Activated CD8-positive, alpha-beta memory T cell treated with anti-CD3 and anti-CD28 coated beads for 1 hour (primary cell): ENCODE measurements around the gene SEMA6B.
"Not testable (repeated sequence)": the region's sequence is repeated elsewhere in the genome, so short reads cannot be mapped to it uniquely, and the experiment has no call there.

ENCODE experiments used
- DNase-seq, 2 donors: peaks; one replicate each; pipeline ENCODE4 v3.0.0-alpha.2; 2020; ENCODE audit warnings: low read depth in 1 of 2; ENCODE audit errors: extremely low read depth in 1 of 2

Gene SEMA6B, protein sequence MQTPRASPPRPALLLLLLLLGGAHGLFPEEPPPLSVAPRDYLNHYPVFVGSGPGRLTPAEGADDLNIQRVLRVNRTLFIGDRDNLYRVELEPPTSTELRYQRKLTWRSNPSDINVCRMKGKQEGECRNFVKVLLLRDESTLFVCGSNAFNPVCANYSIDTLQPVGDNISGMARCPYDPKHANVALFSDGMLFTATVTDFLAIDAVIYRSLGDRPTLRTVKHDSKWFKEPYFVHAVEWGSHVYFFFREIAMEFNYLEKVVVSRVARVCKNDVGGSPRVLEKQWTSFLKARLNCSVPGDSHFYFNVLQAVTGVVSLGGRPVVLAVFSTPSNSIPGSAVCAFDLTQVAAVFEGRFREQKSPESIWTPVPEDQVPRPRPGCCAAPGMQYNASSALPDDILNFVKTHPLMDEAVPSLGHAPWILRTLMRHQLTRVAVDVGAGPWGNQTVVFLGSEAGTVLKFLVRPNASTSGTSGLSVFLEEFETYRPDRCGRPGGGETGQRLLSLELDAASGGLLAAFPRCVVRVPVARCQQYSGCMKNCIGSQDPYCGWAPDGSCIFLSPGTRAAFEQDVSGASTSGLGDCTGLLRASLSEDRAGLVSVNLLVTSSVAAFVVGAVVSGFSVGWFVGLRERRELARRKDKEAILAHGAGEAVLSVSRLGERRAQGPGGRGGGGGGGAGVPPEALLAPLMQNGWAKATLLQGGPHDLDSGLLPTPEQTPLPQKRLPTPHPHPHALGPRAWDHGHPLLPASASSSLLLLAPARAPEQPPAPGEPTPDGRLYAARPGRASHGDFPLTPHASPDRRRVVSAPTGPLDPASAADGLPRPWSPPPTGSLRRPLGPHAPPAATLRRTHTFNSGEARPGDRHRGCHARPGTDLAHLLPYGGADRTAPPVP

DNA sequence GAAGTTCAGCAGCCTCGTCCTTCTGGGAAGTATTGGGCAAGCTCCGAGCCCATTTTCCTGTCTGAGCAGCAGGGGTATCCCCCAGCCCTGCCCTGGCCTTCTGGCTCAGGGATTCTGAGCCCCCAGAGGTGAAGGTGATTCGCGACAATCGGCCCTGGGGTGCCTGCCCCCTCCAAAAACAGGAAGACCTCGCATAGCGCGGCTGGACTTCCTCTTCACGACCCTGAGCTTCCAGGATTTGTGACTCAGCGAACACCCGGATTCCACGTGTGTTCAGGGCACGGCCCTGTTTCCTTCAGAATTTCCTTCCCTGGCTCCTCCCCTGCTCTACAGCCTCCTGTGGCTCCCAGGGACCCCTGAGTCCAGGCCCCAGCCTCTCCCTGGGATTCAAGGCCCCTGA lies at the start of gene SEMA6B:
Gene SEMA6B (minus strand): TSS at position 116 of the 400 bp plus-strand sequence. CDS start 1,227 bp downstream, outside the sequence.
- DNase-seq: no peak

DNA sequence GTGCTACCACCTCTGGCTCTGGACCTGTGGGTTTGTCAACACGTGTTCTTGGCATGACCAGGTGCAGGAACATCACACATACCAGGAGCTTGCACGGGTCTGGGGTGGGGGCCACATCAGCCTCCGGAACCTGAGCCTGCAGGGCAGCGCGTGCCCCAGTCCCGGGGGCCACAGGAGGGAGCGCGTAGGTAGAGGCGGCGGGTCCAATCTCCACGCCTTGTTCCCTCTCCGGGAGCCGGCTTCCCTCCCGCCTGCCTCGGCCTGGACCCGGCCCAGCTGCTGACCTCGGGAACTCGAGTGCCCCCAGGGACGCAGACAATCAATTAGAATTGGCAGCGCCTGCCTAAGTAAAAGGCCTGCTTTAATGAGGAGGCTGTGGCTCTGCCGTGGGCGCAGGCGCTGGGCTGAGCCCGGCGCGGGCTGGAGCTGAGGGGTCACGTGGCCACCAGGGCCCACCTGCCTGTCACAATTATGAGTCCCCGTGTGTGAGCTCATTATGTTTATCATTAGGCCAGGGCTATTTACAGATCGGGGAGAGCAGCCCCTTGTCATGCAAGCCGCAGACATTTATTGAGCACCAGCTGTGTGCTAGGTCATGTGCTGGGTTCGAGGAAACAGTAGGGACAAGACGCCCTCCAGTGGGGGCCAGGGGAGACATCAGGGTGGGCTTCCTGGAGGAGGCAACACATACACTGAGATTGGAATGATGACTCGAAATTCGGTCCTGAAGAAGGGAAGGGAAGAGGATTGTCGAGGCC lies 47.6 kb upstream of the SEMA6B start:
- no peak for DNase-seq

DNA sequence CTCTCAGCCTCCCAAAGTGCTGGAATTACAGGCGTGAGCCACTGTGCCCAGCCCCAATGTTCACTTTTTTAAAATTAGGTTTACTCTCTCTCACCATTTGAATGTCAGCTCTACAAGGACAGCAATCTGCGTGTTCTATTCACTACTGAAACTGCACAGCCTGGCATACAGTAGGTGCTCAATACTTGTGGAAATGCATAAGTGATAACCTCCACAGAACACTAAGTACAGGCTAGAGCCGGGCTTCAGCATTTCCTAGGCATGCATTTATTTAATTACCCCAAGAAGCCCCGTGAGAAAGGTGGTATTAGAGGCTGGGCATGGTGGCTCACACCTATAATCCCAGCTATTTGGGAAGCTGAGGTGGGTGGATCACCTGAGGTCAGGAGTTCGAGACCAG lies 46.7 kb upstream of the SEMA6B start:
- no peak for DNase-seq

DNA sequence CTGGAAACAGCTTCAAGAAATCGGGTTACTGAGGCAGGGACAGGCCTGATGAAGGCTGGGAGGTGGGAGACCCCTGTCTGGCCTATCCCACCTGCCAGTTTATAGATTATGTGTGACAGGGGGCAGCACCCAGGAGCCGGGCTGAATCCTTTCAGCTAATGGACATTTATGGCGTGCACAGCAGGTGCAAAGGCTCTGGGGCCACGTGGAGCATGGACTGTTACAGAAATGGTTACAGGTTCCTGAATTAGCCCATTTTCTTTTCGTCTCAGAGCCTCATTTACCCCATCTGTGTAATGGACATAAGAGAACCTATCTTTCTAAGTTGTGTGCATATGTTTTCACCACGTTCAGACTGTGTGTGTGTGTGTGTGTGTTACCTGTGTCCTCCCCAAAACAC lies 45.4 kb upstream of the SEMA6B start:
- DNase-seq: no peak

DNA sequence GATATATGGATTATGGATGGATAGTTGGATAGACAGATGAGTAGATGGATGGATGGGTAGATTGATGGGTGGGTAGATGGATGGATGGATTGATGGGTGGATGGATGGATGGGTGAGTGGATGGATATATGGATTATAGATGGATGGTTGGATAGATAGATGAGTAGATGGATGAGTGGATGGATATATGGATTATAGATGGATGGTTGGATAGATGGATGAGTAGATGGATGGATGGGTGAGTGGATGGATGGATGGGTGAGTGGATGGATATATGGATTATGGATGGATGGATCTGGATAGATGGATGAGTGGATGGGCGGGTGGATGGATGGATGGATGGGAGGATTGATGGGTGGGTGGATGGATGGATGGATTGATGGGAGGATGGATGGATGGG lies 43.4 kb upstream of the SEMA6B start:
- no peak for DNase-seq

DNA sequence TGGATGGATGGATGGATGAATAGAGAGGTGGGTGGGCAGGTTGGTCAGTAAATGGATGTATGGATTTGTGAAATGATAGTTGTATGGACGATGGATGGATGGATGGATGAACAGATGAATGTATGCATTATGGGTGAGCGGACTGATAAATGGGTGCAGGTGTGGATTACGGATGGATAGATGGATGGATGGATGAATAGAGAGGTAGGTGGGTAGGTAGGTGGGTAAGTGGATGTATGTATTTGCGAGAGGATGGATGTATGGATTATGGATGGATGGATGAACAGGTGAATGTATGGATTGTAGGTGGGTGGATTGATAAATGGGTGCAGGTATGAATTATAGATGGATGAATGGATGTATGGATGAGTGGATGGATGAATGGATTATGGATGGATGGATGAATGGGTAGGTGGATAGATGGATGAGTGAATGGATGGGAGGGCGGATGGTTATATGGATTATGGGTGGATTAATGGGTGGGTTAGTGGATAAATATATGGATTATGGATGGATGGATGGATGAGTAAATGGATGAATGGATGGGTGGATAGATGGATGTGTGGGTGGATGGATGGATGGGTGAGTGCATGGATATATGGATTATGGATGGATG lies 42.8 kb upstream of the SEMA6B start:
- DNase-seq: no peak

DNA sequence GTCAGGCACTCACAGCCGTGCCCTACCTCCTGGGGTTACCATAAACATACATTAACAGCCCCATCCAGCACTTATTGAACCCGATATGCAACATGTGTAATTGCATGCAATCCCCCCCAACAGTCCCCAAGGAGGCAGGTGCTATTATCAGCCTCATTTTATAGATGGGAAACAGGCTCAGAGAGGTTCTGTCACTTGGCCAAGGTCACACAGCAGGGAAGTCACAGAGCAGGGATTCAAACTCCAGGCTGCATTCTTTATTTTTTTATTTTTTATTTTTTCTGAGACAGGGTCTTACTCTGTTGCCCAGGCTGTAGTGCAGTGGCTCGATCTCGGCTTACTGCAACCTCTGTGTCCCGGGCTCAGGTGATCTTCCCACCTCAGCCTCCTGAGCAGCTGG lies 41.4 kb upstream of the SEMA6B start:
- DNase-seq: no peak

DNA sequence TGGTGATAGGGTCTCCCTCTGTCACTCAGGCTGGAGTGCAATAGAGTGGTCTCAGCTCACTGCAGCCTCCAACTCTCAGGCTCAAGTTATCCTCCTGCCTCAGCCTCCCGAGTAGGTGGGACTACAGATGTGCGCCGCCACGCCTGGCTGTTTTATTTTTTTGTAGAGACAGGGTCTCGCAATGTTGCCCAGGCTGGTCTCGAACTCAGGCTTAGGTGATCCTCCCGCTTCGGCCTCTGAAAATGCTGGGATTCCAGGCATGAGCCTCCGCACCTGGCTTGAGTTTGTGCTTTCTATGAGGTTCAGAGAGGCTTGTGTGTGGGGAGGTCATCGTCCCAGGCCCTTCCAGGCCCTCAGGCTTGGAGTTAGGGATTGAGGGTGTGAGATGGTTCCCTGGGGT lies 40.6 kb upstream of the SEMA6B start:
- no peak for DNase-seq

DNA sequence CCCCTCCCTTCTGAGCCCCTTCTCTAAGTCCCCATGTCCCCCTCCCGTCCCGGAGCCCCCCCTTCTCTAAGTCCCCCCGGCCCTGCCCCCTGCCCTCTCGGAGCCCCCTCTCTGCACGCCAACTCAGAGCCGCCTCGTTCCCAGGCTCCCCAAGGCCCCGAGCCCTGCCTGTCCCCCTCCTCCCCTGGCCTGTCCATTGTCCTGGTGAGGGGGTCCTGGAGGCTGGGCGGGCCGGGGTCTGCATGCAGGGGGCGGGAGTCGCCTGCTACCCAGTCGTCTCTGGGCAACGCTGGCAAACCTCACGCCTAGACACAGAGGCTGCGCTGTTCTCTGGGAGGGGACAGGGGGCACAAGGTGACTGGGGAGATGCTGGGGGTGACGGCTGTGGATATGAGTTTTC lies 39.2 kb upstream of the SEMA6B start:
- no peak for DNase-seq

DNA sequence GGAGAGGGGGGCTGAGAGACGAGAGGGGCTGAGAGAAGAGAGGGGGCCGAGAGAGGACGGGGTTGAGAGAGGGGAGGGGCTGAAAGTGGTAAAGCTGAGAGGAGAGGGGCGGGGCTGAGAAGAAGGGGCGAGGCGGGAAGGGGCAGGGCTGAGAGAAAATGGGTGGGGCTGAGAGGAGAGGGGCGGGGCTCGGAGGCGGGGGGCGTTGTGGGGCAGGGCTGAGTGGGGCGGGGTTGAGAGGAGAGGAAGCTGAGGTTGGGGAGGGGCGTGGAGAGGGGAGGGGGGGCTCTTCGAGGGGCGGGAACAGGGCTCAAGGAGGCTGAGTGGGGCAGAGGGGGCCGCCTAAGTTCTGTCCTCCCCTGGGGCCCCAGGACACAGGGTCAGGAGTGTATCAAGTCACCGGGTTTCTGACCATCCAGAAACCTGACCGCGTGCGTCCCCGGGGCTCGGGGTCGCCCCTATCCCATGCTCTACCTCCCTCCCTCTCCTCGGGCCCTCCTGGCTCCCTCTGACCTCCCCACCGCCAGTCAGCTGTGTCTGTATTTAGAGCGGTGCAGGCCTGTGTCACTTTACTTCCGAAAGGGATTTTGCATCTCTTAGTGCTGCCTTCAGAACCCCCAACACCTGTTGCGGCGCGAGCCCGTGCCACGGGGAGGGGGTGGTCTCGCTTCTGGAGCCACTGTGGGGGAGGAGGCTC lies 38.6 kb upstream of the SEMA6B start:
- peak in 1 of 2 donors; percentile 6 for DNase-seq

DNA sequence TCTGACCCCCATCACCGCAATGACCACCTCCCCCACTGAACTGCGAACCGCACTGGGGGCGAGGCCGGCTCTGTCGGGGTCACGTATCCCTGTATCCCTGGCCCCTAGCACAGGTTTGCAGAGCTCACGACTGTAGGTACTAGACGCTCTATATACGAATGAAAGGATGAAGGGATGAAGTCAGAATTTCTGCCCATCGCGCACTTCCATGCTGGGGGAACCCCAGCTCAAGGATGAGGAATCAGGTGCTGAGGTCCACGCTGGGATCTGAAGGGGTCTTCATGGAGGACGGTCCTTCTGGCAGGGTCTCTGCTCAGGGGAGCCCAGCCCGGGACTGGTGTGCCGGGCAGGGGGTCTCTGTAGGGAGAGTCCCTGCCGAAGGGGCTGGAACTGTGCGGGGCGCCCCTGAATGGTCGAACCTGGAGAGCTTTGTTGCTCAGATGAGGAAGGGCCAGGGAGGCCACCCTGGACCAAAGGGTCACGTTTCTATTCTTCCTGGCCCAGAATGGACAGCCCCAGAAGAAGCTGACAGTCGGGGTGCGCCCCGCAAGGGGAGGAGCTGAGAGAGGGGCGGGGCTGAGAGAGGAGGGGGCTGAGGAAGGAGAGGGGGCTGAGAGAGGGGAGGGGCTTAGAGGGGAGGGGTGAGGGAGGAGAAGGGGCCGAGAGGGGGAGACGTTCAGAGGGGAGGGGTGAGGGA lies 37.9 kb upstream of the SEMA6B start:
- no peak for DNase-seq

DNA sequence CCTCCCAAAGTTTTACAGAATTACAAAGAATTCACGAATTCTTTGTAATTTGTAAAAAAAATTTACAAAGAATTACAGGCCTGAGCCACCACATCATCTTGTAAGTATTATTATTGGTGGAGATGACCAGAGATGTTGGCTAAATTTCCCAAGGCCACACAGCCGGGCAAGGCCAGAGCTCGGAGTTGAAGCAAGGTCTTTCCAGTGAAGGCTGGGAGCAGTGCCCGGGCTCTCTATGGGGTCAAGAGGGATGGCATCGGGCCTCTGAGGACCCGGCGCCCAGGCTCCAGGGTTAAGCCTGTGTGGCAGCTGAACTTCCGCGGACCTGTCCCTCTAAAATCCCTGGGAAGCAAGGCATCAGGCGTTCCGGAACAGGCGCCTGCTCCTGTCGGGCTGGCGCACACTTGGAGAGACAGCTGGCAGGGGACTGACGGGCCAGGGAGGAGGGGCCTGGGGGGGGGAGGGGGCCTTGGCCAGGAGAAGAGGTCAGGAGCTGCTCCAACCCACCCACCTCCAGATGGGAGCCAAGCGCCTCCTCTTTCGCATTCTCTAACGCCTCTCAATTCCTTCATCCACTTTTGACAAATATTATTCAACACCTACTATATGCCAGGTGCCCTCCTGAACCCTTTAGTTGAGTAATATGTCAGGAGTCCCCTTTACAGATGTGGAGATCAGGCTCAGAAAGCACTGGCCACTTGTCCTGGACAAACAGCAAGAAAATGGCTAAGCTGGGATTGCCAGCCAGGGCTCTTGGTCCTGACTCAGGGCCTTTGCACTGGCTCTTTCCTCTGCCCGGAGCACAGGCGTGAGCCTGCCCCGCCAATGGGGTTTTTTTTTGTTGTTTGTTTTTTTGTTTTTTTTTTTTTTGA lies 36.8 kb upstream of the SEMA6B start:
- DNase-seq: no peak

DNA sequence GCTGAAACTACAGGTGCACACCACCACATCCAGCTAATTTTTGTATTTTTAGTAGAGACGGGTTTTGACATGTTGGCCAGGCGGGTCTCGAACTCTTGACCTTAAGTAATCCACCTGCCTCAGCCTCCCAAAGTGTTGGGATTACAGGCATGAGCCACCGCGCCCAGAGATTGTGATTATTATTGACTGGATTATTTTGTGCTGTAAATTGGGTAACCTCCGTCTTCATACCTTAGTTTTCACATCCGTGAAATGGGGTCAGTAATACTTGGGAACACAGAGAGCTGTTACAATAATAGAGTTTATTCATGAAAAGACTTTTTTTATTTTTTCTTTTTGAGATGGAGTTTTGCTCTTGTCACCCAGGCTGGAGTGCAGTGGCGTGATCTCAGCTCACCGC lies 35.7 kb upstream of the SEMA6B start:
- not testable (repeated sequence) for DNase-seq

DNA sequence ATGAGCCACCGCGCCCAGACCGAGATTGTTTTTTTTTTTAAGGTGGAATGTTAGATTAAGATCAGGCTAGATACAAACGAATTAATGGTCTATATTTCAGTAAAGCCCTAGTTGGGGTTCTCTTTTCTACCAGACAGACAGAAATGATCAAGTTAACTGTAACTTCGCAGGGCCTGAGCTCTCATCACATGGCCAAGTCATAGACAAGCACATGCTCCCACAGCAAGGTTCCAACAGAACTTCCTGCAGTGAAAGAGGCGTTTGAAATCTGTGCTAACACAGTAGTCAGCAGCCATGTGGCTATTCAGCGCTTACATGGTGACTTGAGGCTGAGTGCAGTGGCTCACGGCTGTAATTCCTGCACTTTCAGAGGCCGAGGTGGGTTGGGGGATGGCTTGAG lies 34.7 kb upstream of the SEMA6B start:
- DNase-seq: no peak

DNA sequence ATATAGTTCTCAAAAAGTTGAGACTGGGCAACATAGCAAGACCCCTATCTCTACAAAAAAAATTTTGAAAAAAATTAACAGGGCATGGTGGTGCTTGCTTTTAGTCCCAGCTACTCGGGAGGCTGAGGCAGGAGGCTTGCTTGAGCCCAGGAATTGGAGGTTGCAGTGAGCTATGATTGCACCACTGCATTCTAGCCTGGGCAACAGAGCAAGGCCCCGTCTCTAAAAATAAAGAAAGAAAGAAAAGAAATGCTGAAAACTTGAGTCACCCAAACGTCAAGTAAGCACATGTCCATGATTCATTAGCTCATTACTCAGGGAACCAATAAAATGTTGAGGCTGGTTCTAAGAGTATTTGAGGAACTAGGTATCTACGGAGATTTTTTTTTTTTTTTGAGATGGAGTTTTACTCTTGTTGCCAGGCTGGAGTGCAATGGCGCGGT lies 33.9 kb upstream of the SEMA6B start:
- DNase-seq: no peak

DNA sequence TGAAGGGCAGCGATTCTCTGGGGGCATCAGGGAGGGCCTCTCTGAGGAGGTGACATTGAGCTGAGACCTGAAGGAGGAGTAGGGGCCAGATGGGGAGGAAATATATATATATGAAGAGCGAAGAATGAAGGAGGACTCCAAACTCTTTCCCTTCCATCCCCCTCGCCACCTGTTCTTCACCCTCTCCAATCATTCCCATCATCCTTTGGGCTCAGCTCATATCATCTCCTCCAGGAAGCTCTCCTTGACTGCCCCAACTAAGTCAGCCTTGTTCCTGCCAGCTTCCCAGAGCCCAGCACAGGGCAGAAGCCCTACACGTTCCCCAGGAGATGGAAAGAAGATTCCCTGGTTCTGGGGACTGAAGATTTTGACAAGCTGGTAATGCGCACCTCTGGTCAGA lies 33.0 kb upstream of the SEMA6B start:
- DNase-seq: no peak

DNA sequence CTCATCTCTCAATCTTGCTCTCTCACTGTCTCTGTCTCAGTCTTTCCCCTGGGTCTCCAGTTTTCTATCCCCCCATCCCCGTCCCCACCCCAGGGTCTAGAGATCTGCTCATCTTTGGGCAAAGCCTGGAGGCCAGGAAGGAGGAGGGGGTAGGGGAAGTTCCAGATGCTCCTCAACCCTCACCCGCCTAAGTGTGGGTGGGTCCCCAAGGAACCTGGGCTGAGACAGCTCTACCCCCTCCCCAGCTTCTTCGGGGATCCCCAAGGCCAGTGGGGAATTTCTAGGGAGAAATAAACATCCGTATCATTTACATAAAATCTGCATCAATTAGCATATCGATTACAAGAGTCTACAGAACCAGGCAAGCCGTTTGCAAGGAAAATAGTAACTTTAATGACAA lies 31.8 kb upstream of the SEMA6B start:
- DNase-seq: no peak

DNA sequence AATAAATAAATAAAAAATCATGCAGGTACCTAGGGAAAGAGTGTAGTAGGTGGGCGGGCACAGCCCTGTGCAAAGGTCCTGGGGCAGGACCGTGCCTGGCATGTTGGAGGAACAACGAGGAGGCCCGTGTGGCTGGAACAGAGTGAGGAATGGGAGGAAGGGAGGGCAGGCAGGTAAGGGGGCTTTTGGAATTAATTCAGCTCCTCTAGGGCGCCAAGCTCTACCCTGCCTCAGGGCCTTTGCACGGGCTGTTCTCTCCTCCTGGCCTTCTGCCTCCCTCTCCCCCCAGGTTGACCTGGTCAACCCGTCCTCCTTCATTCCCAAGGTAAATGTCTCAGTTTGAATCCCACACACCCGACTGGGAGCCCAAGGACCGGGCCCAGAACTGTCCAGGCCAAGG lies 31.1 kb upstream of the SEMA6B start:
- DNase-seq: no peak
